H1 (cell line): ENCODE measurements around the gene PRADC1. TPM values are rescaled to one million over a fixed set of nuclear protein-coding genes. Genes with fewer than 3 reads are reported as not detected.

Experiments used
- CTCF ChIA-PET: fragments of 300-600 bp; sonication (Branson Sonifier 250); formaldehyde crosslinking; loops from one replicate; lab custom pipeline; 2021; ENCODE audit not compliant: partially characterized antibody; lab: Charles Lee
- POLR2A ChIA-PET: fragments of 300-600 bp; sonication (Branson Sonifier 250); formaldehyde crosslinking; loops from one replicate; lab custom pipeline; 2021; ENCODE audit warnings: inconsistent platforms; ENCODE audit not compliant: partially characterized antibody; lab: Charles Lee
- DNase-seq, 2 experiments: peaks; one replicate each; pipeline versions ENCODE4 v3.0.0 to v3.0.0-alpha.2; 2010 to 2022; ENCODE audit warnings: low spot score in 2 of 2, low read depth in 1 of 2, mixed read lengths in 1 of 2
- FAIRE-seq: peaks from 2 replicates; lab custom pipeline; 2011; peaks lifted over from hg19 to GRCh38; lab: Jason Lieb, UNC
- H2AFZ ChIP-seq: 2 replicates; pipeline ENCODE4 v1.8.1; 2012; ENCODE audit warnings: low read length, inconsistent platforms
- H2AK5ac ChIP-seq: 2 replicates; pipeline ENCODE4 v1.6.1; 2013; ENCODE audit warnings: low read depth, low read length
- H2BK120ac ChIP-seq: replicated peaks from 2 replicates; pipeline ENCODE3; 2013; ENCODE audit warnings: low read depth, low read length, inconsistent platforms
- H2BK12ac ChIP-seq: 2 replicates; pipeline ENCODE4 v1.6.1; 2013; ENCODE audit warnings: low read depth, low read length
- H2BK15ac ChIP-seq: 2 replicates; pipeline ENCODE4 v1.6.1; 2013; ENCODE audit warnings: low read length
- H2BK20ac ChIP-seq: 2 replicates; pipeline ENCODE4 v1.6.1; 2013; ENCODE audit warnings: low read length
- H2BK5ac ChIP-seq: 2 replicates; pipeline ENCODE4 v1.6.1; 2013; ENCODE audit warnings: low read depth, low read length
- H3K14ac ChIP-seq: 2 replicates; pipeline ENCODE4 v1.6.1; 2013; ENCODE audit warnings: inconsistent platforms; ENCODE audit not compliant: insufficient read length
- H3K18ac ChIP-seq: 2 replicates; pipeline ENCODE4 v1.6.1; 2013; ENCODE audit warnings: low read length; ENCODE audit errors: extremely low read depth
- H3K23ac ChIP-seq: 2 replicates; pipeline ENCODE4 v1.6.1; 2013; ENCODE audit warnings: inconsistent platforms; ENCODE audit not compliant: insufficient read length
- H3K23me2 ChIP-seq: 2 replicates; pipeline ENCODE4 v1.6.1; 2013; ENCODE audit warnings: low read depth, low read length
- H3K27ac ChIP-seq: 2 replicates; pipeline ENCODE4 v1.6.1; 2011; ENCODE audit warnings: low read depth, low read length, inconsistent platforms
- H3K27me3 ChIP-seq, 4 experiments: replicated peaks in 1 of 4; 1 replicate in 1 of 4; 2 replicates in 3 of 4; pipeline versions ENCODE4 v1.6.1 to v1.8.1; 2011 to 2013; ENCODE audit warnings: low read length in 3 of 4, mild to moderate bottlenecking in 3 of 4, inconsistent platforms in 2 of 4, mixed read lengths in 2 of 4, moderate library complexity in 1 of 4; ENCODE audit not compliant: control insufficient read depth in 3 of 4, insufficient read depth in 3 of 4; ENCODE audit errors: extremely low read depth in 1 of 4
- H3K36me3 ChIP-seq, 4 experiments: 2 replicates each; pipeline versions ENCODE4 v1.6.1 to v1.8.1; 2011 to 2013; ENCODE audit warnings: mild to moderate bottlenecking in 4 of 4, low read length in 3 of 4, moderate library complexity in 2 of 4, control low read depth in 1 of 4, inconsistent platforms in 1 of 4; ENCODE audit not compliant: insufficient read depth in 4 of 4, control insufficient read depth in 2 of 4
- H3K4ac ChIP-seq: replicated peaks from 2 replicates; pipeline ENCODE3; 2013; ENCODE audit warnings: low read length, low read depth, mixed read lengths, inconsistent platforms; ENCODE audit not compliant: insufficient read length
- H3K4me1 ChIP-seq, 4 experiments: replicated peaks in 1 of 4; 1 replicate in 1 of 4; 2 replicates in 3 of 4; pipeline versions ENCODE4 v1.6.1 to v1.8.1; 2011 to 2013; ENCODE audit warnings: low read length in 3 of 4, inconsistent platforms in 2 of 4, mixed read lengths in 1 of 4; ENCODE audit not compliant: insufficient read depth in 4 of 4, control insufficient read depth in 3 of 4
- H3K4me2 ChIP-seq, 2 experiments: 2 replicates each; pipeline versions ENCODE4 v1.6.1 to v1.8.1; 2011 to 2013; ENCODE audit warnings: low read depth in 2 of 2, low read length in 2 of 2, control low read depth in 1 of 2, inconsistent platforms in 1 of 2, mild to moderate bottlenecking in 1 of 2; ENCODE audit not compliant: insufficient read depth in 1 of 2
- H3K4me3 ChIP-seq, 4 experiments: fragments of 200-600, 300-600 bp in 1 of 4; sonication (generic), shearing (Covaris generic), sonication (Bioruptor Twin) in 1 of 4; 2 replicates each; pipeline versions ENCODE4 v1.5.1 to v1.8.1; 2011 to 2016; ENCODE audit warnings: low read length in 4 of 4, low read depth in 3 of 4, control low read depth in 2 of 4, inconsistent platforms in 2 of 4, mild to moderate bottlenecking in 2 of 4, mixed read lengths in 1 of 4, moderate library complexity in 1 of 4; ENCODE audit not compliant: insufficient read depth in 2 of 4; ENCODE audit errors: extremely low read depth in 1 of 4
- H3K56ac ChIP-seq: replicated peaks from 2 replicates; pipeline ENCODE3; 2013; ENCODE audit warnings: low read depth, mild to moderate bottlenecking, mixed read lengths, low read length, inconsistent platforms; ENCODE audit not compliant: insufficient read length
- H3K79me1 ChIP-seq: 2 replicates; pipeline ENCODE4 v1.6.1; 2013; ENCODE audit warnings: low read depth, low read length, control low read depth
- H3K79me2 ChIP-seq, 2 experiments: 2 replicates each; pipeline versions ENCODE4 v1.6.1 to v1.8.1; 2012 to 2013; ENCODE audit warnings: low read length in 2 of 2, mild to moderate bottlenecking in 2 of 2, inconsistent platforms in 1 of 2; ENCODE audit not compliant: insufficient read depth in 2 of 2, control insufficient read depth in 1 of 2
- H3K9ac ChIP-seq, 4 experiments: replicated peaks in 1 of 4; 1 replicate in 1 of 4; 2 replicates in 3 of 4; pipeline versions ENCODE4 v1.6.1 to v1.8.1; 2011 to 2013; ENCODE audit warnings: low read depth in 3 of 4, low read length in 3 of 4, control low read depth in 2 of 4, mild to moderate bottlenecking in 2 of 4, moderate library complexity in 2 of 4, inconsistent platforms in 1 of 4; ENCODE audit errors: extremely low read depth in 1 of 4
- H3K9me3 ChIP-seq, 2 experiments: 2 replicates each; pipeline versions ENCODE4 v1.6.1 to v1.8.1; 2012 to 2013; ENCODE audit warnings: mild to moderate bottlenecking in 2 of 2, moderate library complexity in 2 of 2, control low read depth in 1 of 2, inconsistent platforms in 1 of 2, low read depth in 1 of 2, low read length in 1 of 2, mixed read lengths in 1 of 2; ENCODE audit not compliant: insufficient read depth in 2 of 2
- H4K20me1 ChIP-seq, 2 experiments: replicated peaks in 1 of 2; 2 replicates each; pipeline versions ENCODE3 to v1.8.1; 2011 to 2013; ENCODE audit warnings: inconsistent platforms in 2 of 2, low read length in 2 of 2, mild to moderate bottlenecking in 1 of 2; ENCODE audit not compliant: insufficient read depth in 2 of 2, control insufficient read depth in 1 of 2
- H4K5ac ChIP-seq: 2 replicates; pipeline ENCODE4 v1.6.1; 2013; ENCODE audit warnings: low read length, low read depth, mixed read lengths, inconsistent platforms; ENCODE audit not compliant: insufficient read length
- H4K8ac ChIP-seq: 2 replicates; pipeline ENCODE4 v1.8.0; 2013; ENCODE audit warnings: mild to moderate bottlenecking, moderate library complexity, low read length, inconsistent platforms; ENCODE audit not compliant: insufficient read depth; ENCODE audit errors: extremely low read depth
- H4K91ac ChIP-seq: replicated peaks from 2 replicates; pipeline ENCODE3; 2013; ENCODE audit warnings: low read length, mixed read lengths, inconsistent platforms; ENCODE audit not compliant: insufficient read length
- ASH2L ChIP-seq: fragments of 200-600, 300-600 bp; sonication (generic); IDR thresholded peaks from one replicate; pipeline ENCODE4 v1.7.1; 2017; ENCODE audit warnings: low read length
- KDM4A ChIP-seq: IDR thresholded peaks from one replicate; pipeline ENCODE4 v1.7.1; 2012; ENCODE audit warnings: low read depth, mild to moderate bottlenecking, moderate library complexity, low read length, inconsistent platforms; ENCODE audit not compliant: severe bottlenecking
- MAX ChIP-seq: IDR thresholded peaks from 2 replicates; pipeline ENCODE4 v1.6.1; 2012; ENCODE audit warnings: inconsistent platforms
- RBBP5 ChIP-seq: IDR thresholded peaks from 2 replicates; pipeline ENCODE4 v1.7.1; 2012; ENCODE audit warnings: low read depth, mild to moderate bottlenecking, inconsistent platforms, low read length, moderate library complexity, borderline replicate concordance
- RXRA ChIP-seq: IDR thresholded peaks from 2 replicates; pipeline ENCODE4 v1.6.1; 2011; ENCODE audit warnings: low read depth, mild to moderate bottlenecking, low read length, moderate library complexity; ENCODE audit not compliant: insufficient read depth
- SUZ12 ChIP-seq: fragments of 200-600 bp; sonication (generic); IDR thresholded peaks from 2 replicates; pipeline ENCODE4 v1.6.1; 2012; ENCODE audit warnings: mild to moderate bottlenecking, inconsistent platforms, low read length, moderate library complexity, mixed read lengths
- WGBS, 2 experiments: shearing (Covaris generic) in 1 of 2; methylation state at CpG; one replicate each; pipeline versions ENCODE4 v1.1.6 to v1.1.7; 2013 to 2015; ENCODE audit warnings: low lambda C conversion rate in 2 of 2, mixed read lengths in 2 of 2, inconsistent platforms in 1 of 2, low coverage in 1 of 2, missing lambda C conversion rate in 1 of 2; ENCODE audit not compliant: insufficient replicate concordance in 2 of 2, insufficient coverage in 1 of 2, insufficient read length in 1 of 2; ENCODE audit errors: extremely low coverage in 1 of 2, missing lambda C conversion rate in 1 of 2; 5-methylcytosine and 5-hydroxymethylcytosine counted together
- polyA plus RNA-seq, 7 experiments: library from polyadenylated mRNA; depleted of rRNA in 3 of 7; stranded (reverse) in 5 of 7; unstranded in 2 of 7; fragments of >200 nt in 5 of 7; fragments of 200-250 nt in 2 of 7; gene quantifications; 1 replicate in 5 of 7; 2 replicates in 1 of 7; 4 replicates in 1 of 7; pipeline versions ENCODE4 v1.2.1 to v1.2.3, GENCODE V29; 2011 to 2013; ENCODE audit warnings: missing spikeins in 2 of 7, mixed read lengths in 2 of 7
- total RNA-seq: library from RNA; stranded (reverse); fragmentation: NEBNext Ultra II Directional; extraction: Animal tissue kit (Norgen Biotek cat#: 25700); gene quantifications from 2 replicates; pipeline ENCODE4 v1.2.1, GENCODE V29; 2021

The PRADC1 gene
- total and polyA plus RNA-seq, 2 of the 8 experiments (the other 6 are each of a cell fraction or from before 2014, with no cell fraction given), result 8.9 to 13.1 TPM

GRCh38 chr2:73202156-73203054 is 30.6 kb downstream of the PRADC1 start, which contains the start of gene NOTO:
Gene NOTO (plus strand): TSS chr2:73202574. CDS start chr2:73202667, 93 bp downstream.
- Histone ChIP-seq H3K4me2 (peak within 1 kb of the TSS; percentile 73 to 80), H2BK12ac (peak within 1 kb of the TSS; percentile 75; the same call in 1 of the 2 replicates), H3K4ac (peak within 1 kb of the TSS; percentile 85), H2AK5ac (no peak within 1 kb of the TSS), H3K36me3 (no peaks in the 10 kb centered on the region), H3K27me3 (peaks cover 14 to 34% (median 25%) of the 10 kb centered on the region in 4 experiments), H3K14ac (no peak within 1 kb of the TSS), H3K79me1 (no peaks in the 10 kb centered on the region), H4K5ac (peak within 1 kb of the TSS; percentile 19), H2BK20ac (peak within 1 kb of the TSS; percentile 34; the same call in 1 of the 2 replicates), H2BK120ac (peak within 1 kb of the TSS; percentile 92), H3K9ac (no peak within 1 kb of the TSS; a peak in 1 of 7 replicates), H2AFZ (peak within 1 kb of the TSS; percentile 78; the same call in 1 of the 2 replicates), H3K23ac (no peak within 1 kb of the TSS), H3K18ac (peak within 1 kb of the TSS; percentile 71), H3K4me3 (peak within 1 kb of the TSS; percentile 26 to 57 (median 42)), H2BK5ac (peak within 1 kb of the TSS; percentile 24; the same call in 1 of the 2 replicates), H3K79me2 (no peaks in the 10 kb centered on the region), H3K9me3 (no peaks in the 10 kb centered on the region), H3K4me1 (peaks cover 0 to 2% (median 0%) of the 10 kb centered on the region in 4 experiments; a peak in 2 of 7 replicates), H3K23me2 (peaks cover 10% of the 10 kb centered on the region), H4K91ac (peak within 1 kb of the TSS; percentile 54), H4K8ac (peak within 1 kb of the TSS; percentile 35), H3K56ac (no peak within 1 kb of the TSS), H2BK15ac (peak within 1 kb of the TSS; percentile 72; the same call in 1 of the 2 replicates), H3K27ac (no peak within 1 kb of the TSS), H4K20me1 (no peaks in the 10 kb centered on the region)
- DNase-seq (peak in 1 of 2 experiments; percentile 81), FAIRE-seq (no peak)
- CTCF ChIA-PET, result interaction anchor here (0.6 to 2.5 kb wide), 11 partner anchors 10 to 316 kb away, joined by 3 to 18 read pairs (median 4); partner anchors contain the start of genes SMYD5 and SPR
- POLR2A ChIA-PET, result interaction anchor here (0.7 to 2.5 kb wide), 7 partner anchors 10 to 131 kb away, joined by 3 to 17 read pairs (median 4); partner anchors contain the start of genes CCT7 and SFXN5
- 3% methylated on average over 55 of the region's 87 CpGs; no CpG with 5 or more reads in 1 of the 2 experiments for WGBS, 2 experiments
- TF ChIP-seq MAX, result peak; percentile 48
- TF ChIP-seq ASH2L, result peak; percentile 79
- no peak for TF ChIP-seq RXRA
- TF ChIP-seq RBBP5, result peak; percentile 54; the same call in 1 of the 2 replicates
- peak; percentile 96 for TF ChIP-seq KDM4A
- TF ChIP-seq SUZ12, result 0 out of 2 replicates have a peak, but pooled peaks have one; percentile 89
